ENCODE data around the gene WDR48.
A peak's percentile ranks its signal among the peaks of the same experiment; 100 is the strongest.

Gene WDR48

DNA sequence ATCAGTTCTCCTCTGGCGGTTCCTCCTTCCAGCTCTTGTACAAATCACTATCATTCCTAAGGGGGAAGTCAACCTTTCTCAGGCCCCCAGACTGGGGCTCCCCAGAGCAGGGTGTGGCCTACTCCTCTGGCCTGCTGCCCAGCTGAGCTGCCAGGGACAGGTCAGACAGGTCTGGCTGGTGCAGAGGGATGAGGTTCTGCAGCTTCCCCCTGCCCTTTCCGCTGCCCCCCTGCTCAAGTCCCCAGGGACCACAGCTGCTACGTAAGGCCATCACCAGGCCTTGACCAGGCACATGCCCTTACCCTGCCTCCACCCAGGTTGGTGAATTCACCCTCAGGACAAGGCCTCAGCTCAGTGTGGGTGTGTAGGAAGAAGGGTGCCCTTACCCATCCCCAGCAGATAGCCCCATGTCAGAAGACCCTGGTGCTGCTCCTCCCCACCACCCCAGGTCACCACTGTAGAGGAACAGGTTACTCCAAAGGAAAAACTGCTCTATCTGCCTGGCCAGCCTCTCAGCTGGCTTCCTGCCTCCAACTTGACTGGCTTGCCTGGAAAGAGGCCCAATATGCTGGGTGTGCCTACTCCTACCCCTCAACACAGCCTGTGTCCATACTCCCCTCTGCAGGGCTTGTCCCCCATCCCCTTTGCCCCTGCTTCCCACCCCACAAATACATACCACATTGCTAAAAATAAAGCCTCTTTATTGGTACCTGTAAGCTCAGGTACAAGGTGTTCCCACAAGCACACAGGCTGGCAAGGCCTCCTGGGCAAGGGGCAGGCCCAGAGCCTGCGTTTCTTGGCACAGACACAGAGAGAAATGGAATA lies 89.6 kb downstream of the WDR48 start:
- H3K9me3 Mint-ChIP-seq, result no peaks in the 10 kb centered on the region
- no peaks in the 10 kb centered on the region for H3K27me3 Mint-ChIP-seq (ENCODE audit: low read depth)
- peaks cover 48% of the 10 kb centered on the region for H3K36me3 Mint-ChIP-seq (ENCODE audit: low read depth)
- H3K27ac Mint-ChIP-seq, result peak overlapping the region; percentile 63
- H3K4me1 Mint-ChIP-seq (ENCODE audit: low read depth), result peaks cover 19% of the 10 kb centered on the region
- H3K4me3 Mint-ChIP-seq, result no peak overlapping the region

DNA sequence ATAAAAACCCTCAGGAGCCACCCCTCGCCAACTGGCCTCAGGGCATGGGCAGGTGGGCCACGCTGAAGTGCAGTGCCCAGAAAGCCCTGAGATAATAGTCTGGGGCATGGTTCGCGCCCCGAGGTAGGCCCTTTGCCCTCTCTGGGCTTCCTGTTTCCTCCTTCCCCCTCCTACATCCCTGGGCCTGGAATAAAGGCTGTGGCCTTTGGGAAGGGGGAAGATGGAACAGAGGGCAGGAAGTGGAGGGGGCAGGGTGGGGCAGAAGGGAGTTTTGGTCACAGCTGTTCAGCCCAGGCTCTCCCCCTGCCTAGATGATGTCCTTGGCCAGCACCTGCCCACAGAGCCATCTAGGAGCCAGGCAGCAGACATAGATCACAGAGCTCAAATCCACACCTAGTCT lies 90.3 kb downstream of the WDR48 start:
- peaks cover 23% of the 10 kb centered on the region for H3K4me1 Mint-ChIP-seq (ENCODE audit: low read depth)
- no peaks in the 10 kb centered on the region for H3K9me3 Mint-ChIP-seq
- H3K27me3 Mint-ChIP-seq (ENCODE audit: low read depth), result no peaks in the 10 kb centered on the region
- no peak overlapping the region for H3K4me3 Mint-ChIP-seq
- no peak overlapping the region for H3K27ac Mint-ChIP-seq
- peaks cover 53% of the 10 kb centered on the region for H3K36me3 Mint-ChIP-seq (ENCODE audit: low read depth)

DNA sequence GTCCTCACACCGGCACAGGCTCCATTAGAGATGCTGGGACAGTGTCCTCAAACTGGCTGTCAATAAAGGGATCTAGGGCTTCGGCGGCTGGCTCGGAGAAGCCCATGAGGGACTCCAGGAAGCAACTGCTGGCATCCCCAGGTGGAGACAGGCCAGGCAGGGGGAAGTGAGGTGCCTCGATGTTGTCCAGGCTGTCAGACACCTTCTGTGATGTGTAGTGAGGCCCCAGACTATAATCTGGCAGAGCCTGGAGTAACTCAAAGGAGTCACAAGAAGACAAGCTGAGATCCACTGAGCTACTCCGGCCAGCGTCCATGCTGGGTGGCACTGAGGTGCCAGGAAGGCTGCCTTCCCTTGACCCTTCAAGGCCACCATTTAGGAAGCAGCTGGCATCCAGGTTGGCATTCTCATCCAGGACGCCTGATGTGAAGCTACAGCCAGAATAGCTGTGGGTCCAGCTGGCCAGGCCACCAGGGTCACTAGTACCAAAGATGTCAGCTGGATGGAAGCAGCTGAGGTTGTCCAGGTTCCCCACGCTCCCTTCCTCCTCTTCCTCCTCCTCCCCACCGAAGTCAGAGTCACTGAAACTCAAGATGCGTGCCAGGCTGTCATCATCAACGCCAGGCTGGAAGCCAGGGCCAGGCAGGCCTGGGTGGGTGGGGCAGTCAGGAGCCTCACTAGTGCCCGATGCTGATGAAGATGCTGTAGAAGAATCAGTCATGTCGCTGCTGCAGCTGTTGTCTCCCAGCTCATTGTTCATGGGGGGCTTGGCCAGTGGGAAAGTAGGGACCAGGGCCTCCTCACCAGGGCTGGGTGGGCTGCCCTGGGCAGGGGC lies 91.5 kb downstream of the WDR48 start:
- peaks cover 56% of the 10 kb centered on the region for H3K36me3 Mint-ChIP-seq (ENCODE audit: low read depth)
- H3K9me3 Mint-ChIP-seq, result no peaks in the 10 kb centered on the region
- no peak overlapping the region for H3K4me3 Mint-ChIP-seq
- H3K27me3 Mint-ChIP-seq (ENCODE audit: low read depth), result no peaks in the 10 kb centered on the region
- H3K4me1 Mint-ChIP-seq (ENCODE audit: low read depth), result peaks cover 32% of the 10 kb centered on the region
- H3K27ac Mint-ChIP-seq, result no peak overlapping the region

DNA sequence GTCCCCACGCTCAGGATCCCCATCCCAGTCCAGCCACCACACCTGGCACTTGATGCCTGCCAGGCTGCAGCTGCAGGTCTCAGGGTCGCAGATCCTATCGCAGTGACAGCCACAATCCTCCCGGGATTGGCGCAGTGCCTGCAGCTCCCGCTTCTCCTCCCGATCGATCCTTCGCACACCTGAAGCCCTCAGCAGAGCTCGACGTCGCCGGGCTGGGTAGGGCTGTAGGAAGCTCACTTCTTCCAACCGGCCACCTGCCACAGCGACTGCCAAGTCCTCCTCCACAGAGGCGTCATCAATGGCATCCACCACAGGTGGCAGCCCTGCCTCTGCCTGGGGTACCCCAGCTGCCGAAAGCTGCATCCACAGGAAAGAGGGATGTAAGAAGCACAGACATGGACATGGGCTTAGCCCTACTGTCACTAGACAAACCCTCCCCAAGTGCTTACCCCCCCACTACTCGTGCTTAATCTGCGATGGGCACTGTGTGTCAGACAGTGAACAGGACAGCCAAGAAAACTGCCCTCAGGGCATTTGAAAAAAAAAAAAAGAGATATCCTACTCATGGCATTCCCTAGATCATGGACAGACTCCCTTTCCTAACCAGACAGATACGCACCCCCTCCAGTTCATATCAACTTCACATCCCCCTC lies 92.4 kb downstream of the WDR48 start:
- no peak overlapping the region for H3K4me3 Mint-ChIP-seq
- H3K27ac Mint-ChIP-seq, result peak overlapping the region; percentile 26
- peaks cover 38% of the 10 kb centered on the region for H3K4me1 Mint-ChIP-seq (ENCODE audit: low read depth)
- H3K36me3 Mint-ChIP-seq (ENCODE audit: low read depth), result peaks cover 58% of the 10 kb centered on the region
- no peaks in the 10 kb centered on the region for H3K9me3 Mint-ChIP-seq
- H3K27me3 Mint-ChIP-seq (ENCODE audit: low read depth), result no peaks in the 10 kb centered on the region

DNA sequence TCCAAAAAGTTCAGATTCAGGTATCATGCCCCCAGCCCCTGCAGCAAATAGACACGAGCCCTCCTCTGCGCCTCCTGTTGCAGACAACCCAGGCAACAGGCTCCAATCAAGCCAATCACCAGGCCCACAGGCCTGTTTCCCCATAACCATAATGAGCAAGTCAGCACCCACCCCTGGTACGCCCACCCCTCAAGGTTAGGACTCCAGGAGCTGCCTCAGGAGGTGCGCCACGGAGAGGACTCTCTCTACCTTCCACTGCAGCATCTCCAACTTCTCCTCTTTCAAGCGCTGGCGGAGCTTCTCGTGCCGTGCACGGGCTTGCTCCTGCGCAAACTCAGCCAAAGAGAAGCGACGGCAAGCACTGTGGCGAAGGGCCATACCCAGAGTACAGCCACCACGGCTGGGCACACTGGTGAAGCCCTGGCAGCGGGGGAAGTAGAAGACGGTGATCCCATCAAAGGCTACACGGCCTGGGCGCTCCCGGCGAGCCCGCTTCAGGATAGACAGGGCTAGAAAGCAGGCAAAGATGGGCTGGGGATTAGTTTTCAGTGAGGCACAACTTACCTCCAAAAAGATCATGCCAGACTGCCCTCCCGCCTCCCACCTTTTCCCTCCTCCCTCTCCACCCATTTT lies 93.0 kb downstream of the WDR48 start:
- Mint-ChIP-seq H3K27me3 (ENCODE audit: low read depth) (no peaks in the 10 kb centered on the region), H3K4me1 (ENCODE audit: low read depth) (peaks cover 45% of the 10 kb centered on the region), H3K36me3 (ENCODE audit: low read depth) (peaks cover 53% of the 10 kb centered on the region), H3K4me3 (no peak overlapping the region), H3K9me3 (no peaks in the 10 kb centered on the region), H3K27ac (peak overlapping the region; percentile 26)

DNA sequence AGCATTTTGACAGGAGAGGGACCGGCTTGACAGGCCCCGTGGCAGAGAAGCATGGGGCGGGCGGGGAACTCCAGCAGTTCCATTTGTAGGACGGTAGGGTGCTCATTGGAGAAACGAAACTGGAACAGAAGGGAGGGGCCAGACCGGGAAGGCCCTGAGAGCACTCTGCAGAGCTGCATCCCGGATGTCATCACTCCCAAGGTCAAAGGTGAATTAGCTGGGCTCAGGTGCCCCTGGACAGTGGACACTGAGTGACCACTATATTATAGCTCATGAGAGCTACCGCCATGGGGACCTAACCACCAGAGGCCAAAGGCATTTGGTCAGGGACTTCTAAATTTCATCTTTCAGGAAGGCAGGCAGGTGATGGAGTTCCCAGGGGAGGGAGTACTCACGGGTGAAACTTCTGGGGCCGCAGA lies 94.3 kb downstream of the WDR48 start:
- Mint-ChIP-seq H3K27me3 (ENCODE audit: low read depth) (no peaks in the 10 kb centered on the region), H3K4me3 (peak overlapping the region; percentile 96), H3K27ac (peak overlapping the region; percentile 97), H3K4me1 (ENCODE audit: low read depth) (peaks cover 55% of the 10 kb centered on the region), H3K9me3 (no peaks in the 10 kb centered on the region), H3K36me3 (ENCODE audit: low read depth) (peaks cover 50% of the 10 kb centered on the region)
